ENCODE measurements around the gene RABGAP1.
A peak's percentile ranks its signal among the peaks of the same experiment; 100 is the strongest.

RABGAP1 gene

DNA sequence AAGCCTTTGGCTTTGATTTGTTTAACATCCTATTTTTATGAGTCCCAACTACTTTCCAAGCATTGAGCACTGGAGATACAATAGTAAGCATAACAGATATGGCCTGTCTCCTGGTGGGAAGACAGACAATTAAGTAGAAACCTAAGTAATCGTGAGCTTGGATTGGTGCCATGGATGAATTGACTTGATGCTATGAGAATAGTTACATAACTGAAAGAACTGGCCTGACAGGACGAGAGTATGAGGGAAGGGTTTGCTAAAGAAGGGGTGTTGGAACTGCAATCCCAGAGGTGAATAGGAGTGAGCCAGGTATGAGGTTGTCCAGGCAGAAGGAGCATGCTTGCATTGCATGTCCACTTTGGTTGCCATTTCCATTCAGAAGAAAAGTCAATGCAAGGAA is 145.1 kb downstream of the RABGAP1 start:
- no peak for DNase-seq (ENCODE audit: low spot score)

DNA sequence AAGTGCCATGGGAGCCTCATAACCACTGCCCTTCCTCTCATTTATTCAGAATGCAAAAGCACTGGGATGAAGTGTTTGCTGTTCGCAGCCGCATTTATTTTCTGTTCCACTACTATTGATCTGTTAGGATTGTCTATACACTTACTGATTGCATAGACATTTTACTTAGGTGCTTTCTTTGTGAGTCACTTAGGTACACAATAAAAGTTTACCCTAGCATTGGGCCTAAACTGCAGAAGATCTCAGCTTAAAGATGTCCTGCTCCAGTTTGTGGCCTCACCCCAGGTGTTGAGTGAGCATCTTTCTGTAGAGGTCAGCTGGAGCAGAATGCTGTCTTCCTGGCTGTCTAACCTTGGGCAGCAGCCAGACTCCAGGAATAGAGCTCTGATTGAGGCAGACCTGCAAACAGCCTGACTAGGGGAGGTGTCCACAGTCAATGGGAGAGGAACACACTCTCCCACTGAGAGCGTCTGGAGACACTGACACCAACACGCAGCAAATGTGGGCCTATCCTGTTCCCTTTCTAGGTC is 146.6 kb downstream of the RABGAP1 start:
- no peak for DNase-seq (ENCODE audit: low spot score)

DNA sequence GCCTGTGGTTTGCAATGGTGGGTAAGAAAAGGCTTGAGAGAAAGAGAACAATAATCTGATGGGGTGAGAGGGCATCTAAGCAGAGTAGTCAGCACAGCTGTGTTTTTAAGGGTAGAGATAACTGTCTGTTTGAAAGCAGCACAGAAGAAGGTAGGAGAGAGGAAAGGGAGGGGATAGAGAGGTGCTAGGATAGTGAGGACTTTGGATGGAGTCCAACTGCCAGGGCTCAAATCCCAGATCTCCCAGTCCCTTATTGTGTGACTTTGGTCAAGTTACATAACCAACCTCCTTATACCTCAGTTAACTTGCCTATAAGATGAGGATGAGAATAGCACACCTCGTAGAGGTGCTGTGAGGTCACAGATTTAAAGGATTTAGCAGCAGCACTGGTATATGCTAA is 148.2 kb downstream of the RABGAP1 start:
- no peak for DNase-seq (ENCODE audit: low spot score)

DNA sequence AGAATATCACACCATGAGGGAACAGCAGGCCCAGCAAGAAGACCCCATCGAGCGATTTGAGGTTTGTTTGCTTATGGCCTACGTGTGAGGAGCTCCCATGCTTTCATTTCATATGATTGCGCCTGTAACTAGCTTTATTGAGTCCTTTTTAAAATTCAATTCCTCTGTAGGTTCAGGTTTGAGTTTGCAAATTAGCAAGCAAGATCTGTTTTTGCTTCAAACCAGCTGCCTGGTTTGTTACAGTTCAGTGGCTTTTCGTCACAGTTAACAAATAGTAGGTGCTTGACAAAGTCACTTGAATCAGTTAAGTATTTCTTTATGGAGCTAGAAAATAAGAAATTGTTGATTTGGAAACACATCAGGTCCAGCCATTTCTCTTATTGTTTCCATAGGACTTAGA is 149.0 kb downstream of the RABGAP1 start:
- no peak for DNase-seq (ENCODE audit: low spot score)

DNA sequence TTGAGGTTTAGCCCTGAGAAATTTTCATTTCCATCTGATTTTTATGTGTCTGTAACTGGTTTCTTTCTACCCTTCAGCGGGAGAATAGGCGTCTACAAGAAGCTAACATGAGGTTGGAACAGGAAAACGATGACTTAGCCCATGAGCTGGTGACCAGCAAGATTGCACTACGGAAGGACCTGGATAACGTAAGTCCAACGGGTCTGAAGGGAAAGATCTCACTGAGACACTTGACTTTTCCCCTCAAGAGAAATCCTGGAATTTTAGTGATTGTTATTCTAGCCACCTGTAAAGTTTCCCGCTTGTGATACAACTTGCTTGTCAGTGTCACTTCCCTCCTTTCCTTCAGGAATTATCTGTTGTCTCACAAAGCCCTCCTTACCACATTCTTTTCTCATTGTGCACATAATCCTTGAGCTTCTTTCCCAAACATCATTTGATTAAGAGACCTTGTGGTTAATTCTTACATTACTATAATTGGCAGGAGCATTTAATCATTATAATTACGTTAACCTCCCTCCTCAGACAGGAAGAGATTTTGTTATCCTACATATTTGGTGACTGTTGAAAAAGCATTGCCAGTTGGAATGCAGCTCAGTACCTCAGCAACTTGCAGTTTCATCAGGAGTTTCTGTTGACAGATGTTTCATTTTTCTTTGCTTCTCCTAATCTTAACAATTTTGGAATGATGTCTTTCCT is 149.5 kb downstream of the RABGAP1 start:
- no peak for DNase-seq (ENCODE audit: low spot score)

DNA sequence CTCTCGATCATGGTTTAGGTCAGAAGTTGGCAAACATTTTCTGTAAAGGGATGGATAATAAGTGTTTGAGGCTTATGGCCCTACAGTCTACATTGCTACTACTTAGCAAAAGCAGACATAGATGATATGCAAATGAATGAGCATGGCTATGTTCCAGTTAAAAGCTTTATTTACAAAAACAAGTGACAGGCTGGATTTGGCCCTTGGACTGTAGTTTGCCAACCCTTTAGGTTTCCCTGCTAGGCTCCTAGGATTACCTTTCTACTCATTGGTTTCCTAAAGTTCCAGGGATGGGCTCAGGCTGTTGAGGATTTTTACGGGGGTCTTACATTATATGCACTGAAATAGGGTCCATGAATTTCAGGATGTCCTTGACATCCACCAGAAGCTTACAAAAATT is 150.1 kb downstream of the RABGAP1 start:
- DNase-seq (ENCODE audit: low spot score) = no peak

DNA sequence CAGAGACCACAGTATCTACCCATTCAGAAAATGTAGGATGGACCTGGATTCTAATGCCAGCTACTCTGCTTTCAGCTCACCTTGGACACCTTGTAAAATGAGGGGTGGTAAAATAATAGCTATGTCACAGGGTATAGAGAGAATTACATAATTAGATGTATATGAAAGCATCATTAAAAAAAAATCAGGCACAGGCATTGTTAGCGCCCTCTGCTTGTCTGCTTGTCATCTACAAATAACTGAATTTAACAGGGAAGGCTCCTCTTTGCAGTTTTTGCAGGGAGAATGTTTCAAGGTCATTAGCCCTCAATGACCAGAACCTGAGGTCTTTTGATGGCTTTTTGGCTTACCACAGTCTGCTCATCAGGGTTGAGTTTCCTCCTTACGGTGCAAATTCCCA is 150.6 kb downstream of the RABGAP1 start:
- DNase-seq (ENCODE audit: low spot score) = no peak

DNA sequence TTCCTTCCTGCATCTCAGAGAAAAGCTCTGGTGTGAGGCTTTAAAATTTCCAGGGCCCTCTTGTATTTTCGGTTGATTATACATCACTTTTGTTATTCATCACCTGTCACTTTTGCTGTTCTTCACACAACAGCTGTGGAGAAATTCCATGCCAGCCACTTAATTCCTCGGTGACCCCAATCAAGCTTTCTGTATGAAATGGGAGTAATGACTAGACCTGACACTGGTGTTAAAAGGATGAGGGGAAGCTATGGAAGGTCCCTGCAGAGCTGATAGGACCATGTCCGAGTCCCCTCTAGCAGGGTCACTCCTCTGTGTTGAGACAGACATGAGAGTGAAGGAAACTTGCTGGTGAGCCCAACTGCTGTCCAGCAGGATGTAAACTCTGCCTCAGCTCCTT is 152.3 kb downstream of the RABGAP1 start:
- DNase-seq (ENCODE audit: low spot score) = no peak

DNA sequence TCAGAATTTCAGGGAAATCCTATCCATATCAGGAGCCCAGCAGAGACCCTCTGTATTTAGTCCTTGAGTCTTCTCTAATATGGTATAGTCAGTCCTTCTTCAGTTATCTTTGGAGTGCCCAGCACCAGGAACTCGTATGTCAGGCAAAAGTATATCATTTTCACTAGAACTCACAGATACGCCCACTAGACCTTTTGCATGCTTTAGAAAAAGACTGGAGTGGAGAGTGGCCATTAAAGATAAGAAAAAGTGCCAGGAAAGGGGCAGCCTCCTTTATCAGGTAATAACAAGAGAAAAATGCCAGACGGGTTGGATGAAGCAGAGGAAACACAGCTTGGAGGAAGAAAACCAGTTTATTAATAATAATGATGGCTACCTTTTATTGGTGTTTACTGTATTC is 156.2 kb downstream of the RABGAP1 start:
- DNase-seq (ENCODE audit: low spot score) = peak; percentile 9

DNA sequence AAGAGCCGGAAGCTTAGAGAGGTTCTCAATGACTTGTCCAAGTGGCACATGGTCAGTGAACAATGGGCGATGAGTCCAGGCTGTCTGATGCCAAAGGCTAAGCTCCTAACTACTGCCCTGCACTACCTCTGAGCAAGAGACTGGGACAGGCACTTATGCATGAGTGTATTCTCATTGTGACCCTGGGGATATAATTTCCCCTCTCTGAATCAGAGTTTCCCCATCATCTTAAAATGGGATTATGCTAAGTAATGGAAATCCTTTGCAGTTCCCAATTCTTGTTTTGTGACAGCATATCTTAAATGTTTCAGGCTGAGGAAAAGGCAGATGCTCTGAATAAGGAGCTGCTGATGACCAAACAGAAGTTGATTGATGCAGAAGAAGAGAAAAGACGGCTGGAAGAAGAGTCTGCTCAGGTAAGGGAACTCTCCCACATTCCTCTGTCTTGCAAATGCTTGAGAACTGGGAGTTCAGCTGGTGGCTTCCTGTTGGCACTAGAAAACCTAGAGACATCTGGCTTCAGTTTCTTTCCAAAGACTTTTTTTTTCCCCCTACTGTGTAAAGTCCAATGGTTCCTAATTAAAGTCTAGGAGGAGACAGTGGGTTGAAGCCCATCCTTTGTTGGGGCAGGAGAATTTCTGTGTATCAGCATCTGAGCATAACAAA is 156.7 kb downstream of the RABGAP1 start:
- DNase-seq (ENCODE audit: low spot score) = no peak

DNA sequence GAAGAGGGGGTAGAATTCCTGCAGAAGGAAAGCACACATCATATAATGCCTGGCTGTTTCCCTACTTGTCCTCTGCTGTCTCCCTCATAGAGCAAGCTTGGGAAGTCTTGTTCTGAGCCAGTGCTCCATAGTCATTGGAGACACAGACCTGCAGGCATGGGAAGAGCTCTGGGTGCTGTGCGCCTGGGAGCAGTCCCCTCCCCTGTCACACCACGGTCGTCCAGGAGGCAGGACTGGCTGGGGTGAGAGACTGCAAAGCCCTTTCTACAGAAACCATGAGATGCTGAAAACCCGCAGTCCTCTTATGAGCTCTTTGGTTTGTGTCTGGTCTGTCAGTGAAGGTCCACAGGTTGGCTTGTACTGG is 157.3 kb downstream of the RABGAP1 start:
- DNase-seq (ENCODE audit: low spot score) = no peak

DNA sequence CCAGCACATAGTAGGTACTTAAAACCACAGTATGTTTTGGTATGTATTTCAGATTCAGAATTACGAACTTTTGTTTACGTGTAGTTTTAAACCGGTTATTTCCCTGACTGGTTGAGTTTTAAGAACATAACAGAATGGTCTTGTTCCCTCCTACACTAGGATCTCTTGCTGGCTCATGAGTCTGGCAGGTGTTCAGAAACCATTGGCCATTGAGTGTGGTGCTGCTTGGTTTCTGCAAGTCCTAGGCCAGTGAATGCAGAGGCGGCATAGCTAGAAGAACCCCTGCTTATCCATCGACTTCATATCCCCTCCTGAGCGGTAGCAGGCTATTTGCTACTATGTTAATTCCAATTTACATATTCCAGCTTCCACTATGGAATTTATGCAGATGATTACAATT is 158.2 kb downstream of the RABGAP1 start:
- DNase-seq (ENCODE audit: low spot score) = no peak

DNA sequence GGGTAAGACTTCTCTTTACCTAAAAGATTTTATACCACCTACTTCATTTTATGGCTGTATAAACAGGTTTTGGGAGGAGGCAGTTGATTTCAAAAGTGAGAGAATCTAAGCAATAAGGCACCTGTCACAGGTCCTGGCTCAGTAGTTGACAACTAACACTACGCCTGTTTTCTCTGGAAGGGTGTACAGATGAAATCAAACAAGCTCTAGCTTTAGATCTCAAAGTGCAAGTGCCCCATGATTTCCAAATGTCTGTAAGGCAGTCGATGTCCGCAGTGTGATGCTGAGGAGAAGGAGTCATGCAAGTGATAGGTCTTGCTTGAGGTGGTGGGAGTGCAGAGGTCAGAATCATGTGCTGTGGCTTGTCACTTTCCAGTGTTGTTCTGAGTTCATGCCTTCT is 158.7 kb downstream of the RABGAP1 start:
- DNase-seq (ENCODE audit: low spot score) = no peak

DNA sequence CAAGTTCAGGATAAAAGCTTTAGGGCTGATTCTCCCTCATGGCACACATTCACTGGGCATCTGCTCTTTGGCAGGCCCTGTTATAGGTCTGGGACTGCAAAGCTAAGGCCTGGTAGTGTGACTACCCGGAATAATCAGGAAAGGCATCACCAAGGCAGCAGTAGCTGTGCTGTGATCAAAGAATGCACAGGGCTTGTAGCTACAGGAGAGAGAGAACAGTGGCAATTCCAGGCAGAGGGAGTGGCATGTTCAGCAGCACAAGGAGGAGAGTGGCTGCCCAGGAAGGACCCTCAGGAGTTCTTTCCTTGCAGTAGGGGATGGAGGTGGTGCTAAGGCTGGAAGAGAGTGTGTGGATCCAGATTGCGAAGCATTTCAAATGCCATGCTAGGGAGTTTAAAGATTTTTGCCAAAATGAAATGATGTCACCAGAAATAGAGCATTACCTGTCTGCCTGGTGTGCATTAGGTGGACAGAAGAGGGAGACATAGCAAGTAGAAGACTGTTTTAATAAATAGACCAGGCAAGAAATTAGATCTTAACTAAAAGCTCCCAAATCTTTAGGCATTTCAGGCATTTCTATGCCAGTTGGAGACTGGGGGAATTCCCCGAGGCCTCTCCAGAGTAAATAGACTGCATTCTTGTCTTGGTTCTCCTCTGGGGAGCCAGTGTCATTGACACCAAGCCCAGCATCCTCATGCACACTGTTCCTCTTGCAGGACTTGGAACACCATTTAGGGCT is 161.7 kb downstream of the RABGAP1 start:
- DNase-seq (ENCODE audit: low spot score) = no peak

DNA sequence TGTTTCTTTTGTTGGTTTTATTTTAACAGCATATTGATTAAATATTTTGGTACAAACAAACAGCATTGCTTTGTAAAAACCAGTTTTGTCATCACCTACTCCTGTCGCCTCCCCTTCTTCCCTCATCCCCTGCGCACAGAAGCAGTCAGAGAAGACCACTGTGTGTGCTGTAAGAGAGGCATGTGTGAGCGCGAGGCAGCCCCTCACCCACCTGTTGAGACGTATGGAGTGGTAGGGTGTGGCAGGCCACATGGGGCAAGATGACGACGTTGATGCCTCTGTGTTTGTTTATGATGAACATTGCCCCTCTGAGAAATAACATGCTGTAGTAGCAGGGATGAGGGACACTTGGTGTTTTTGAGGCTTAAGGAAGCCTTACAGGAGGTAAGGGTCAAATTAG is 164.0 kb downstream of the RABGAP1 start:
- no peak for DNase-seq (ENCODE audit: low spot score)

DNA sequence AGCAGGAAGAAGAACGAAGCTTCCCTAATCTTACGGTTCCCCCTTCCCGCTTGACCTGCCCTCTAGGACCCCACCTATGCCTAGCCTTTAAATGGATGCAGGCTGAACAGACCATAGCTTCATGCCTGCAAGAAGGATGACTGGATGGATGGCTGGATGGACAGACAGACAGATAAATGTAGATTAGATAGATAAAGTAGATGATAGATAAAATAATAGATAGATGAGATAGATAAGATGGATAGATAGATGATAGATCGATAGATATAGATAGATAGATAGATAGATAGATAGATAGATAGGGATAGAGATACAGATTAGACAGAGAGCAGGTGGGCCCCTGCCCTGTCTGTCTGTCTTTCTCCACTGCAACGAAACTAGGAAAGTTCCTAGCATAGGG is 164.7 kb downstream of the RABGAP1 start:
- DNase-seq (ENCODE audit: low spot score) = no peak

DNA sequence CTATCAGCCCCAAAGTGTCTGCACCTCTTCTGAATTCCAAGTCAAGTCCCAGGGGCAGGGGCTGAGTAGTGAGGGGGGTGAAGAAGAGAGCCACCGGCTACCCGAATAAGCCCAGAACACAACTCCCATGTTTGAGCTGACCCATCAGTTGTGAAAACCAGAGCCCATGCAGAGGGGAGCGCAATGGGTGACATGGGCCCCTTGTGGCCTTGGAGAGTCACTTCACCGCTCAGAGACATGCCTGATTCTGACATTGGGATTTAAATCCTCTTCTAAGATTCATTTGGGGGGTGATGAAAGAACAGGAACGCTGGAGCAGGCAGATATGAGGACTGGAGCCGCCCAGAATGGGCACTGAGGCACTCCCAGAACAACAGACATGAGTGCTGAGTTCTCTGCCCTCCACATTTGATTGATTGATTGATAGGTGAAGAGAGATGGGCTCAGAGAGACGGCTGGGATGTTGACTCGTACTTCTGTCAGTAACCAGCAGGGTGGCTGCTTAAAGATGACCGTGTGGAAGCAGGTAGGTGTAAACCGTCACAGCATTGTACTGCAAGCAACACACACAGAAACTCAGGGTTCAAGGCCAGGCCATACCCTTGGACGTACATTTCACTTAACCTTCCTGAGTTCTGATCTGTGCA is 166.9 kb downstream of the RABGAP1 start:
- no peak for DNase-seq (ENCODE audit: low spot score)

DNA sequence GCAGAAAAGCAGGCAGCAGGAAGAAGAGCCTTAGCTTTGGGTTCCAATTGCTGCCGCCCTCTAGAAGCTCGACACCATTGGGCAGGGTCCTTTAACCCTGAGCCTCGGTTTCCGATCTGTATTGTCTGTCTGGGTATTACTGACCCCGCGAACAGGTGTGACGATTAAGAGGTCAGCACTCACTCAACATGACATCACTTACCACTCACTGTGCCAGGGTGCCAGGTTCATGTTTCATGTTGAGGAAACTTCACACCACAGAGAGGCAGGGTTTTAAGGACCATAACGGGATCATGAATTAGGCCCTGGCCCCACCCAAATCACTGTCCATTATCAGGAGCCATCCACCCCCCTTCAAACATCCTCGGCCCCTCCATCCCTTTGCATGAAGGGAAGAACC is 168.2 kb downstream of the RABGAP1 start:
- DNase-seq (ENCODE audit: low spot score) = no peak

DNA sequence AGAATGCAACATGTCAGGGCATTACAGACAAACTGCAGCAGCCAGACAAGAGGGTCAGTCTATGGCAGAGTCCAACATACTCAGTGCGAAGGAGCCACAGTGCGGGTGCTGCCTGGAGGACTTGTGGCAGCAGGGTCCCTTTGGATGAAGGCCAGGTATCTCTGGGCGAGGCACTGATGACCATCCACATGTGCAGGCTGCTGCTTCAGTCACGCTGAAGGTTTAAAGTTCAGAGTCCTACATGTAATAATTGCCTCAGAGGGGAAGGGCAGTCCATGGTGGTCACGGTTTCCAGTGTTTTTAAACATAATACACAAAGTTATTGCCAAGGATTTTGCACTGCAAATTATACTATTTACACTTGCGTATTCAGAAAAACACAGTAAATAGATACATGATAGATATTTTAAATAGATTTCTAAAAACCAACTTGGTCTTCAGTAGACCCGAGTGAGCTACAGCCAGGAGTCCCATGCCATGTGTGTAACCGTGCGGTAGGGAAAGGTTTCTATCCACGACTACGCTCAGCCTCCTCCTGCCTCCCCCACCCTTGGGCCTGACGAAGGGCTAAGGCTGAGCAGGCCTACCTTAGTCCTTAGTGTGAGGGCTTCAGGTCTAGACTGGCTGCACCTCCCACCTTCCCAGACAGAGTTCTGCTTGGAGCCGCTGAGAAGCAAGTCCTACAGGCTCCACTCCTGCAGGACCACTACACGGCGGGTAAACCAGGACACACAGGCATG is 168.9 kb downstream of the RABGAP1 start:
- DNase-seq (ENCODE audit: low spot score) = no peak

DNA sequence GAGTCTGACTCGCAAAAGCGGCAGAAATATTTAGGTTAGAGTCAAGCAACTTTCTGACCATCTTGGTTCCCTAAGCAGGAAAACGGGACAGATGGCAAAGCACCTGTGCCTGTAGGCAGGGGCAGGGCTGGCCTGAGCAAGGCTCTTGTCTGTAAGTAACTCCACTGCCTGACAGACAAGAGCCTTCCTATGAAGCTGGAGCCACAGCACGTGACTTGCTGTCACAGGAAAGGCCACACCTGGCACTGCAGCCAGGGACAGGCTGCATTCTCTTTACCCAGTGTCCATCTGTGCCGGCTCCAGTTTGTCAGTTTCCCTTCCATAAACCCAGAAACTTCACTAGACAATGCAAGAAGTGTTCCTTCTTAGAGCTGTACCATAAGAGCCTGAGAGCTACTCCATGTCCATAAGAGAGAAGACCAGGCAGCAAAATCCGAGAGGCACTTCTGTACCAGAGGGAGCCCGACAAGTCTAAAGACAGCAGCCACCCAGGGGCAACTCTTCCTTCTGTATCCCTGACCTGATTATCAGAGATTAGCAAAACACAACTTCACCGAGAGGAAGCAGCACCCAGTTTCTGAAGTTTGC is 170.7 kb downstream of the RABGAP1 start:
- DNase-seq (ENCODE audit: low spot score) = no peak

Measured in hematopoietic multipotent progenitor cell treated with erythropoietin and hydrocortisone succinate and interleukin-3 and kit ligand, for 17 days (in vitro differentiated cells).